WTC11 (cell line): ENCODE data around the gene CADM2. TPM values are rescaled to one million over a fixed set of nuclear protein-coding genes. Genes with fewer than 3 reads are reported as not detected.

ENCODE experiments used
- ATAC-seq: fragments of 200-7000 bp; cut with Tn5 transposase; 2 replicates; pipeline ENCODE4 v1.10.0; 2021; ENCODE audit warnings: mild to moderate bottlenecking, moderate library complexity
- CTCF ChIA-PET: fragments of 300-600 bp; sonication (Branson Sonifier 250); formaldehyde crosslinking; loops from one replicate; lab custom pipeline; 2021; ENCODE audit warnings: antibody characterized with exemption; lab: Charles Lee
- POLR2A ChIA-PET: fragments of 350-600 bp; sonication (Branson Sonifier 250); formaldehyde crosslinking; loops from one replicate; lab custom pipeline; 2021; ENCODE audit warnings: antibody characterized with exemption; lab: Charles Lee
- DNase-seq: peaks from one replicate; pipeline ENCODE4 v3.0.0; 2021; ENCODE audit warnings: low spot score
- H3K27ac Mint-ChIP-seq: 2 replicates; pipeline ENCODE4 v1.8.0; 2021; ENCODE audit warnings: mixed read lengths
- H3K27me3 Mint-ChIP-seq: 2 replicates; pipeline ENCODE4 v1.8.0; 2021; ENCODE audit warnings: low read depth, mild to moderate bottlenecking, moderate library complexity, mixed read lengths
- H3K36me3 Mint-ChIP-seq: 2 replicates; pipeline ENCODE4 v1.8.0; 2021; ENCODE audit warnings: mixed read lengths
- H3K4me1 Mint-ChIP-seq: 2 replicates; pipeline ENCODE4 v1.8.0; 2022; ENCODE audit warnings: mixed read lengths
- H3K4me3 Mint-ChIP-seq: 2 replicates; pipeline ENCODE4 v1.8.0; 2021; ENCODE audit warnings: mild to moderate bottlenecking, moderate library complexity, mixed read lengths
- H3K9me3 Mint-ChIP-seq: 2 replicates; pipeline ENCODE4 v1.8.0; 2021; ENCODE audit warnings: mixed read lengths
- CBFB ChIP-seq: sonication (generic); formaldehyde crosslinking; IDR thresholded peaks from 2 replicates; pipeline ENCODE4 v1.8.1; 2022; ENCODE audit warnings: mild to moderate bottlenecking, low read depth, missing genetic modification reagents
- EMX1 ChIP-seq: fragments of 250-450 bp; sonication (Bioruptor Pico); IDR thresholded peaks from 2 replicates; pipeline ENCODE4 v1.8.0; 2021; ENCODE audit warnings: mild to moderate bottlenecking
- ESRRA ChIP-seq: sonication (generic); formaldehyde crosslinking; IDR thresholded peaks from 2 replicates; pipeline ENCODE4 v1.8.1; 2022; ENCODE audit warnings: mild to moderate bottlenecking, missing genetic modification reagents, borderline replicate concordance
- ETV6 ChIP-seq: sonication (generic); formaldehyde crosslinking; IDR thresholded peaks from 2 replicates; pipeline ENCODE4 v1.8.1; 2022; ENCODE audit warnings: mild to moderate bottlenecking, missing genetic modification reagents
- FOXK1 ChIP-seq: sonication (generic); formaldehyde crosslinking; IDR thresholded peaks from 2 replicates; pipeline ENCODE4 v1.8.0; 2022; ENCODE audit warnings: mild to moderate bottlenecking, moderate library complexity, missing genetic modification reagents
- FOXP4 ChIP-seq: sonication (generic); formaldehyde crosslinking; IDR thresholded peaks from 2 replicates; pipeline ENCODE4 v1.8.0; 2022; ENCODE audit warnings: mild to moderate bottlenecking, missing genetic modification reagents
- GABPB1 ChIP-seq: sonication (generic); formaldehyde crosslinking; IDR thresholded peaks from 2 replicates; pipeline ENCODE4 v1.8.1; 2023; ENCODE audit warnings: mild to moderate bottlenecking, missing genetic modification reagents
- GRHL2 ChIP-seq: fragments of 250-450 bp; sonication (Bioruptor Pico); IDR thresholded peaks from 2 replicates; pipeline ENCODE4 v1.8.0; 2022; ENCODE audit warnings: mild to moderate bottlenecking, moderate library complexity; ENCODE audit not compliant: insufficient replicate concordance, severe bottlenecking
- JUN ChIP-seq: sonication (generic); formaldehyde crosslinking; IDR thresholded peaks from 2 replicates; pipeline ENCODE4 v1.8.0; 2023; ENCODE audit warnings: mild to moderate bottlenecking, missing genetic modification reagents
- MLX ChIP-seq: sonication (generic); formaldehyde crosslinking; IDR thresholded peaks from 2 replicates; pipeline ENCODE4 v1.8.1; 2023; ENCODE audit warnings: mild to moderate bottlenecking, missing genetic modification reagents, moderate library complexity
- MXD4 ChIP-seq: fragments of 250-450 bp; sonication (Bioruptor Pico); IDR thresholded peaks from 2 replicates; pipeline ENCODE4 v1.8.0; 2021; ENCODE audit warnings: mild to moderate bottlenecking, moderate library complexity, borderline replicate concordance
- TEAD1 ChIP-seq: sonication (generic); formaldehyde crosslinking; IDR thresholded peaks from 2 replicates; pipeline ENCODE4 v1.8.0; 2022; ENCODE audit warnings: mild to moderate bottlenecking, missing genetic modification reagents
- TP53 ChIP-seq: sonication (generic); formaldehyde crosslinking; IDR thresholded peaks from 2 replicates; pipeline ENCODE4 v1.8.1; 2023; ENCODE audit warnings: mild to moderate bottlenecking, missing genetic modification reagents
- ZNF423 ChIP-seq: fragments of 250-450 bp; sonication (Bioruptor Pico); IDR thresholded peaks from 2 replicates; pipeline ENCODE4 v2.1.2; 2022; ENCODE audit warnings: mild to moderate bottlenecking, moderate library complexity
- ZNF671 ChIP-seq: fragments of 250-450 bp; sonication (Bioruptor Pico); IDR thresholded peaks from 2 replicates; pipeline ENCODE4 v1.8.0; 2021; ENCODE audit warnings: mild to moderate bottlenecking
- total RNA-seq: library from RNA; stranded (reverse); gene quantifications from 3 replicates; pipeline ENCODE4 v1.2.3, GENCODE V29; 2021
- TF ChIP-seq, protein P1 (sequence below): sonication (generic); formaldehyde crosslinking; IDR thresholded peaks from 2 replicates; pipeline ENCODE4 v1.8.0; 2022; ENCODE audit warnings: mild to moderate bottlenecking, missing genetic modification reagents
- TF ChIP-seq, protein P2 (sequence below): sonication (generic); formaldehyde crosslinking; IDR thresholded peaks from 2 replicates; pipeline ENCODE4 v1.8.1; 2022; ENCODE audit warnings: mild to moderate bottlenecking, missing genetic modification reagents, moderate library complexity, borderline replicate concordance
- TF ChIP-seq, protein P3 (sequence below): sonication (generic); formaldehyde crosslinking; IDR thresholded peaks from 2 replicates; pipeline ENCODE4 v1.8.1; 2022; ENCODE audit warnings: missing genetic modification reagents, borderline replicate concordance
- TF ChIP-seq, protein P4 (sequence below): sonication (generic); formaldehyde crosslinking; IDR thresholded peaks from 2 replicates; pipeline ENCODE4 v1.8.1; 2023; ENCODE audit warnings: mild to moderate bottlenecking, missing genetic modification reagents, borderline replicate concordance

Gene CADM2
- total RNA-seq, 1 experiment from 2014 or later, result 18.8 TPM

- ChIA-PET POLR2A (no interaction called here), CTCF (no interaction called here)
- TF ChIP-seq GABPB1 (CRISPR knock-in tag), result no peak
- no peak for TF ChIP-seq MLX (CRISPR knock-in tag)
- TF ChIP-seq, protein P1, sequence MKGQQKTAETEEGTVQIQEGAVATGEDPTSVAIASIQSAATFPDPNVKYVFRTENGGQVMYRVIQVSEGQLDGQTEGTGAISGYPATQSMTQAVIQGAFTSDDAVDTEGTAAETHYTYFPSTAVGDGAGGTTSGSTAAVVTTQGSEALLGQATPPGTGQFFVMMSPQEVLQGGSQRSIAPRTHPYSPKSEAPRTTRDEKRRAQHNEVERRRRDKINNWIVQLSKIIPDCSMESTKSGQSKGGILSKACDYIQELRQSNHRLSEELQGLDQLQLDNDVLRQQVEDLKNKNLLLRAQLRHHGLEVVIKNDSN (CRISPR knock-in tag), result no peak
- TF ChIP-seq TP53, result no peak
- TF ChIP-seq ZNF423, result no peak
- no peak for TF ChIP-seq FOXP4
- TF ChIP-seq ETV6 (CRISPR knock-in tag), result no peak
- no peak for TF ChIP-seq JUN (CRISPR knock-in tag)
- TF ChIP-seq, protein P2, sequence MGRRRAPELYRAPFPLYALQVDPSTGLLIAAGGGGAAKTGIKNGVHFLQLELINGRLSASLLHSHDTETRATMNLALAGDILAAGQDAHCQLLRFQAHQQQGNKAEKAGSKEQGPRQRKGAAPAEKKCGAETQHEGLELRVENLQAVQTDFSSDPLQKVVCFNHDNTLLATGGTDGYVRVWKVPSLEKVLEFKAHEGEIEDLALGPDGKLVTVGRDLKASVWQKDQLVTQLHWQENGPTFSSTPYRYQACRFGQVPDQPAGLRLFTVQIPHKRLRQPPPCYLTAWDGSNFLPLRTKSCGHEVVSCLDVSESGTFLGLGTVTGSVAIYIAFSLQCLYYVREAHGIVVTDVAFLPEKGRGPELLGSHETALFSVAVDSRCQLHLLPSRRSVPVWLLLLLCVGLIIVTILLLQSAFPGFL (CRISPR knock-in tag), result no peak
- TF ChIP-seq, protein P3, sequence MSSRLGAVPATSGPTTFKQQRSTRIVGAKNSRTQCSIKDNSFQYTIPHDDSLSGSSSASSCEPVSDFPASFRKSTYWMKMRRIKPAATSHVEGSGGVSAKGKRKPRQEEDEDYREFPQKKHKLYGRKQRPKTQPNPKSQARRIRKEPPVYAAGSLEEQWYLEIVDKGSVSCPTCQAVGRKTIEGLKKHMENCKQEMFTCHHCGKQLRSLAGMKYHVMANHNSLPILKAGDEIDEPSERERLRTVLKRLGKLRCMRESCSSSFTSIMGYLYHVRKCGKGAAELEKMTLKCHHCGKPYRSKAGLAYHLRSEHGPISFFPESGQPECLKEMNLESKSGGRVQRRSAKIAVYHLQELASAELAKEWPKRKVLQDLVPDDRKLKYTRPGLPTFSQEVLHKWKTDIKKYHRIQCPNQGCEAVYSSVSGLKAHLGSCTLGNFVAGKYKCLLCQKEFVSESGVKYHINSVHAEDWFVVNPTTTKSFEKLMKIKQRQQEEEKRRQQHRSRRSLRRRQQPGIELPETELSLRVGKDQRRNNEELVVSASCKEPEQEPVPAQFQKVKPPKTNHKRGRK (CRISPR knock-in tag), result no peak
- TF ChIP-seq MXD4, result no peak
- TF ChIP-seq FOXK1 (CRISPR knock-in tag), result no peak
- no peak for TF ChIP-seq TEAD1 (CRISPR knock-in tag)
- TF ChIP-seq, protein P4, sequence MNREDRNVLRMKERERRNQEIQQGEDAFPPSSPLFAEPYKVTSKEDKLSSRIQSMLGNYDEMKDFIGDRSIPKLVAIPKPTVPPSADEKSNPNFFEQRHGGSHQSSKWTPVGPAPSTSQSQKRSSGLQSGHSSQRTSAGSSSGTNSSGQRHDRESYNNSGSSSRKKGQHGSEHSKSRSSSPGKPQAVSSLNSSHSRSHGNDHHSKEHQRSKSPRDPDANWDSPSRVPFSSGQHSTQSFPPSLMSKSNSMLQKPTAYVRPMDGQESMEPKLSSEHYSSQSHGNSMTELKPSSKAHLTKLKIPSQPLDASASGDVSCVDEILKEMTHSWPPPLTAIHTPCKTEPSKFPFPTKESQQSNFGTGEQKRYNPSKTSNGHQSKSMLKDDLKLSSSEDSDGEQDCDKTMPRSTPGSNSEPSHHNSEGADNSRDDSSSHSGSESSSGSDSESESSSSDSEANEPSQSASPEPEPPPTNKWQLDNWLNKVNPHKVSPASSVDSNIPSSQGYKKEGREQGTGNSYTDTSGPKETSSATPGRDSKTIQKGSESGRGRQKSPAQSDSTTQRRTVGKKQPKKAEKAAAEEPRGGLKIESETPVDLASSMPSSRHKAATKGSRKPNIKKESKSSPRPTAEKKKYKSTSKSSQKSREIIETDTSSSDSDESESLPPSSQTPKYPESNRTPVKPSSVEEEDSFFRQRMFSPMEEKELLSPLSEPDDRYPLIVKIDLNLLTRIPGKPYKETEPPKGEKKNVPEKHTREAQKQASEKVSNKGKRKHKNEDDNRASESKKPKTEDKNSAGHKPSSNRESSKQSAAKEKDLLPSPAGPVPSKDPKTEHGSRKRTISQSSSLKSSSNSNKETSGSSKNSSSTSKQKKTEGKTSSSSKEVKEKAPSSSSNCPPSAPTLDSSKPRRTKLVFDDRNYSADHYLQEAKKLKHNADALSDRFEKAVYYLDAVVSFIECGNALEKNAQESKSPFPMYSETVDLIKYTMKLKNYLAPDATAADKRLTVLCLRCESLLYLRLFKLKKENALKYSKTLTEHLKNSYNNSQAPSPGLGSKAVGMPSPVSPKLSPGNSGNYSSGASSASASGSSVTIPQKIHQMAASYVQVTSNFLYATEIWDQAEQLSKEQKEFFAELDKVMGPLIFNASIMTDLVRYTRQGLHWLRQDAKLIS (CRISPR knock-in tag), result no peak
- TF ChIP-seq EMX1 (CRISPR knock-in tag), result no peak
- TF ChIP-seq ZNF671 (CRISPR knock-in tag), result no peak
- no peak for TF ChIP-seq GRHL2 (CRISPR knock-in tag)
- no peak for TF ChIP-seq ESRRA (CRISPR knock-in tag)
- no peak for TF ChIP-seq CBFB (CRISPR knock-in tag)
- H3K4me3 Mint-ChIP-seq, result no peak overlapping the region
- no peak for DNase-seq
- H3K4me1 Mint-ChIP-seq, result peaks cover 10% of the 10 kb centered on the region
- no peaks in the 10 kb centered on the region for H3K9me3 Mint-ChIP-seq
- no peak for ATAC-seq
- H3K27ac Mint-ChIP-seq, result no peak overlapping the region
- H3K36me3 Mint-ChIP-seq, result no peaks in the 10 kb centered on the region
- no peaks in the 10 kb centered on the region for H3K27me3 Mint-ChIP-seq
Observed at GRCh38 chr3:85259748-85260147, 301.0 kb downstream of the CADM2 start.
